Measurements from ENCODE around the gene TP53TG3E.
"Not testable (repeated sequence)": the region's sequence is repeated elsewhere in the genome, so short reads cannot be mapped to it uniquely, and the experiment has no call there.

GRCh38 chr16:33304006-33304405 lies at the start of gene TP53TG3E:
- TF ChIP-seq CTCF, POLR2A (IDR thresholded peaks at IDR 0.05): not testable (repeated sequence)

Measured in testis (tissue), 2 donors.